ENCODE measurements around the gene AP2A2. TPM values are rescaled to one million over a fixed set of nuclear protein-coding genes. Genes with fewer than 3 reads are reported as not detected.

The AP2A2 gene
- 10 to 100 TPM; 37.3 to 58.0 TPM for total RNA-seq

DNA sequence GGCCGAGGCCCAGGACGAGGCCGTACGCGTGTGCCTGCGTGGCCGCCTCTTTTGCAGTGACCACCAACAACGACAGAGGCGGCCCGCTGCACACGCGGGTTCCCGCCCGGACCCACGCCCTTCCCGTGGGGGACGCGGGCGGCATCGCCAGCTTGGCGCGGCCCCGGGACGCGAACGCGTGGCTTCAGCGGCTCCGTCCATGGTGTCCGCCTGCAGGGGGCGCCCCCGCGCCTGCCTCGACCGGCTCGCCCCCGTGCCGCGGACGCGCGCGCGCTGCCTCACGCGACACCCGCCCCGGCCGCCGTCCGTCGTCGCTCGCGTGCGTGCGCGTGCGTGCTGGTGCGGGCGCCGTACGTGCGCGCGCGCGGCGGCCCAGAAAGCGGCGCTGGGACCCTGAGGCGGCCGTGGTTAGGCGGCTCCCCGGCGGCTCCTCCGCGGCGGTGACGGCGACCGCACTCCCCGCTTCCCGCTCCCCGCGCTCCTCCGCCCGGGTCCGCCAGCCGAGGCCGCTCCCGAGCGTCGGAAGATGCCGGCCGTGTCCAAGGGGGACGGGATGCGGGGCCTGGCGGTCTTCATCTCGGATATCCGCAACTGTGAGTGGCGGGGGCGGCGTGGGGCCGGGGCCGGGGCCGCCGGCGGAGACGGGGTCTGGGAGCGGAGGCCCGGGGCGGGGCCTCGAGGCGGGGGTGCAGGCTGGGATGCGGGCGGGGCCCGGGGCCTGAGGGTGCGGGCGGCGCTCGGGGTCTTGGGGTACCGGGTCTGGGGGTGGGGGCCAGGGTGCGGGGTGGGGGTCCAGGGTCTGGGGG is at the start of gene AP2A2:
Gene AP2A2, plus strand, starts transcription at position 375 of the 806 bp plus-strand sequence. Its CDS starts 152 bp downstream, at position 527.
- peak within 1 kb of the TSS; percentile 78 to 93 for H3K27ac Mint-ChIP-seq
- peak; percentile 91 to 98 for DNase-seq (ENCODE audit: low spot score in 2 of 2)

DNA sequence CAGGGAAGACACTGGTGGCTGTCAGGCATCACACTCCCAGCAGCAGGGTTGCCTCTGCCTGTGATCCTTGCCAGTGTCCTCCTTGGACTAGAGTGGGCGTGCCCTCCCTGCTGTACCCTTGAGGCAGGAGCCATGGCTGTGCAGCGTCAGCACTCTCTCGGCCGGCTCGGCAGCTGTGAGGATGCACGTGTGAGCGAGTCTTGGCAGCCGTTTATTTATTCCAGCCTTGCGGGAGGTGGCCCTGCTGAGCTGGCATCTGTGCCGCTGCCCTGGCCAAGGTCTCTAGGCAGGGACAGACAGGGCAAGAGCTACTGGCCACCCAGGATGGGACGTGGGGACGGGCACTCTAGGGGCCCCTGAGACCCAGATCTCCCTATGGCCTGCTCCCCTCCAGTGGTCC is 49.1 kb upstream of the AP2A2 start:
- Mint-ChIP-seq H3K27ac (no peak overlapping the region), H3K36me3 (peaks cover 0 to 11% of the 10 kb centered on the region in 2 donors), H3K9me3 (no peaks in the 10 kb centered on the region)
- DNase-seq (ENCODE audit: low spot score in 2 of 2) (no peak), ATAC-seq (no peak)

More for the DNA sequence above, at the start of gene AP2A2:
- Mint-ChIP-seq H3K36me3 (peaks cover 8 to 11% of the 10 kb centered on the region in 2 donors), H3K9me3 (no peaks in the 10 kb centered on the region)
- peak; percentile 87 to 92 for ATAC-seq

DNA sequence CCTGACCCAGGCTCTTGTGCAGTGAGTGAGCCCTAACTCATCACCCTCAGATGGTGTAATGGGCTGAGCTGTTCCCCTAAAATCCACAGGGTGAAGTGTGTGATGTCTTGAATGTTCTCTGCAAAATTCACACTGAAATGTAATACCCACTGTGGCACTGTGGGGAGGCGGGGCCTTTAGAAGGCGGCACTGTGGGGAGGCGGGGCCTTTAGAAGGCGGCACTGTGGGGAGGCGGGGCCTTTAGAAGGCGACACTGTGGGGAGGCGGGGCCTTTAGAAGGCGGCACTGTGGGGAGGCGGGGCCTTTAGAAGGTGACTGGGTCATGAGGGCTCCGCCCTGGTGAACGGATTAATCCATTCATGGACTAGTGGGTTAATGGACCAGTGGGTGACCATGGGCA is 48.1 kb upstream of the AP2A2 start:
- peak in 1 of 2 donors; percentile 68 for ATAC-seq
- DNase-seq (ENCODE audit: low spot score in 2 of 2), result peak in 1 of 2 donors; percentile 28
- Mint-ChIP-seq H3K36me3 (peaks cover 0 to 11% of the 10 kb centered on the region in 2 donors), H3K27ac (no peak overlapping the region), H3K9me3 (no peaks in the 10 kb centered on the region)

DNA sequence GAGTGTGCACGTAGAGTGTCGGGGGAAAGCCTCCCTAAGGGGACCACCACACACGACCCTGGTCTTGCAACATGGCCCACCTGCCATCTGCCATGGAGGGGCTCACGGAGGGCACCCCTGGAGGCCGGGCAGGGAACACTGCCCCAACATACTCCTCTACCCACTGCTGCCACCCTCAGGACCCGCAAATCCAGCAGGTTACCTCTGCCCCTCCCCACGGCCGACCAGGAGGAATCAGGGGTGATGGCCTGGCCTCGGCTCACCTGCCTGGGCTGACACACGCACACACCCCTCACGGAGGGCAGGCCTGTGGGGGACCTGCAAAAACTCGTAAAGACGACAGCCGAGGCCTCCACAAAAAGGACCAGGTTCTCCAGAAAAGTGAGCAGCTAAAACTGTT is 45.2 kb upstream of the AP2A2 start:
- DNase-seq (ENCODE audit: low spot score in 2 of 2) (no peak), ATAC-seq (no peak)
- H3K9me3 Mint-ChIP-seq, result no peaks in the 10 kb centered on the region
- peaks cover 0 to 11% of the 10 kb centered on the region in 2 donors for H3K36me3 Mint-ChIP-seq
- peak overlapping the region in 1 of 2 donors; percentile 28 for H3K27ac Mint-ChIP-seq

DNA sequence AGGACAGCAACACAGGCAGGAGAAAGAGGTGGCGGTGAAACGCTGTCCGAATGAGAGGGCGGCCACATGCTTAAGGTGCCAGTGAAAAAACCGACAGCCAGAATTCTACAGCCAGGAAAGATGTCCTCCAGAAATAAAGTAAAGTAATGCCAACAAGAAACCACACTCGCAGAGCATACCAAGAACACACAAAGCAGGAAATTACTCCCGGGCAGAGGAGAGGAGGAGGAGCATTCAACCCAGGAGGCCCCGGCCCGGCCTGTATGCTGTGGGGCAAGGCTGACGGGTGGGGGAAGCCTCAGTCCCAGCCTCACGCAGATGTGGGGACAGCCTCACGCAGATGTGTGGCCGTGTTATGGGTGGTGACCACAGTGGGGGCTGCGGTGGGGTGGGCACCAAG is 43.1 kb upstream of the AP2A2 start:
- no peak for DNase-seq (ENCODE audit: low spot score in 2 of 2)
- no peaks in the 10 kb centered on the region for H3K9me3 Mint-ChIP-seq
- H3K36me3 Mint-ChIP-seq, result peaks cover 6 to 8% of the 10 kb centered on the region in 2 donors
- no peak for ATAC-seq
- H3K27ac Mint-ChIP-seq, result no peak overlapping the region

DNA sequence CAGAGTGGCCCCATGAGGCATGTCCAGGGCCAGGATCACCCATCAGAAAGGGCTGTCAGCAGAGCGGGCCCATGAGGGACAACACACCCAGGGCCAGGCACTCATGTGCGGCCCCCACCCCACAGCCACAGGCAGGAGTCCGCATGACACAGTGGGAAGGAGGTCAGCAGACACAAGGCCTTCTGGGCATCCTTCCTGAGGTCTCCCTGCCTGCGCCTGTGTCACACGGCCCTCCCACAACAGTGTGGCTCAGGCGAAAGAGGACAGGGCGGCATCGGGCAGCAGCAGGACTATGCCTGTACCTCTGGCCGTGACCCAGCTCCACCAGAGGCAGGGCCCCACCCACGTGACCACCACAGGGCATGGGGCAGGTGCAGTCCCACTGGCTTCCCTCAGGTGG is 42.1 kb upstream of the AP2A2 start:
- no peaks in the 10 kb centered on the region for H3K9me3 Mint-ChIP-seq

DNA sequence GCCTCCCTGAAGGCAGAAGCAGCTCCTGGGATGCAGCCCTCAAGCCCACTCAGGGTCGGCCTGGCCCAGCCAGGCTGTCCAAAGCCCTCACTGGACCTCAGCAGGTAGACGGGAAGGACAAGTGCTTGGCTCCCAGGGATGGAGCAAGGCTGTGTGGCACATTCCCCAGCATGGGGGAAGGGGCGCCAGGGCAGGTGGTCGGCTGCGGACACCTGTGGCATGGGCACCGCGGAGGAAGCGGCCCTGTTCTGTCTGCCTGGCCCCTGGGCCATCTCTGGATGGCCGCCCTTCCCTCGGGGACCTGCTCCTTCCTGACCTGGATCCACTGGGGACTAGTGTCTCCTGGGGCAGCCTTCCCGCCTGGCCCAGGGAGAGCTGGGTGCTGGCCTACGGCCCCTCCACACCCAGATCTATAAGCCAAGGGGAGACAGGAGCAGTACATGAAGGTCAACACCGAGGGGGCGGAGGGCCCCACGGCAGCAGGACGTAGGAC is 41.0 kb upstream of the AP2A2 start:
- no peak for ATAC-seq
- DNase-seq (ENCODE audit: low spot score in 2 of 2), result no peak
- Mint-ChIP-seq H3K27ac (peak overlapping the region in 1 of 2 donors; percentile 85), H3K36me3 (peaks cover 0 to 6% of the 10 kb centered on the region in 2 donors), H3K9me3 (no peaks in the 10 kb centered on the region)

More for the DNA sequence above, 42.1 kb upstream of the AP2A2 start:
- Mint-ChIP-seq H3K27ac (peak overlapping the region in 1 of 2 donors; percentile 9), H3K36me3 (peaks cover 5 to 6% of the 10 kb centered on the region in 2 donors)
- ATAC-seq, result no peak
- DNase-seq (ENCODE audit: low spot score in 2 of 2), result no peak

DNA sequence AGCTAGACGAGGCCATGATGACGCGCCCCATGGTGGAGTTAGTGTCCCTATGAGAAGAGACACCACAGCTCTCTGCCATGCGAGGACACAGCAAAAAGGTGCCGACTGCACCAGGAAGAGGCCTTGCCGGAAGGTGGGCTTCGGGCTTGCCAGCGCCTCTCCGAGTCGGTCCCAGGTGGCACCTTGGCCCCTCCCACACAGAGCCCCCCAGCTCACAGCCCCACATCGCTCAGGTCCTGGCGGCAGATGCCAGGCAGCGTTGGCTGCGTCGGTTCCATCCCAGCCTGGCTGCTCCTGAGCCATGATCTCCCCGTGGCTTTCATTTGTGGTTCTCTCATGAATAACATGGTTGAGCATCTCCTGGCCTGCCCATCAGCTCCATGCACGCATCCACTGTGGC is 39.1 kb upstream of the AP2A2 start:
- ATAC-seq, result no peak
- Mint-ChIP-seq H3K27ac (no peak overlapping the region), H3K36me3 (peaks cover 0 to 6% of the 10 kb centered on the region in 2 donors), H3K9me3 (no peaks in the 10 kb centered on the region)
- DNase-seq (ENCODE audit: low spot score in 2 of 2), result no peak

DNA sequence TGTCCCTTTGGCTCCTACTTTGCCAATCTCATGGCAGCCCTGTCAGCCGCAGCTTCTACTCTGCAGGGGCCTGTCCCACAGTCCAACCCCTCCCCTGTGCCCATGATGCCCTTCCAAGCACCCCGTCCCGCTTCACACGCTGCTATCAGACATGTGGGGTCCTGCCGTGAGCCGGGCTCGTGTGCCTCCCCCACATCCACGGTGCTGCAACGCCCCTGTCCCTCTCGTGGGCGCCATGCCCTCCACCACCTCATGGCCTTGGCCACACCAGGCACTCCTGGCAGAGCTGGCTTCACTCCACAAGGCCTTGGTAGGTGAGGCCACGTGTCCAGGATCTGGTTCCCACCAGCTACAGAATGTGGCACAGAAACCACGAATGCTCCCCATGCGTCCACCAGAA is 38.1 kb upstream of the AP2A2 start:
- no peak for DNase-seq (ENCODE audit: low spot score in 2 of 2)
- peaks cover 0 to 6% of the 10 kb centered on the region in 2 donors for H3K36me3 Mint-ChIP-seq
- ATAC-seq, result no peak
- no peak overlapping the region for H3K27ac Mint-ChIP-seq
- H3K9me3 Mint-ChIP-seq, result no peaks in the 10 kb centered on the region

DNA sequence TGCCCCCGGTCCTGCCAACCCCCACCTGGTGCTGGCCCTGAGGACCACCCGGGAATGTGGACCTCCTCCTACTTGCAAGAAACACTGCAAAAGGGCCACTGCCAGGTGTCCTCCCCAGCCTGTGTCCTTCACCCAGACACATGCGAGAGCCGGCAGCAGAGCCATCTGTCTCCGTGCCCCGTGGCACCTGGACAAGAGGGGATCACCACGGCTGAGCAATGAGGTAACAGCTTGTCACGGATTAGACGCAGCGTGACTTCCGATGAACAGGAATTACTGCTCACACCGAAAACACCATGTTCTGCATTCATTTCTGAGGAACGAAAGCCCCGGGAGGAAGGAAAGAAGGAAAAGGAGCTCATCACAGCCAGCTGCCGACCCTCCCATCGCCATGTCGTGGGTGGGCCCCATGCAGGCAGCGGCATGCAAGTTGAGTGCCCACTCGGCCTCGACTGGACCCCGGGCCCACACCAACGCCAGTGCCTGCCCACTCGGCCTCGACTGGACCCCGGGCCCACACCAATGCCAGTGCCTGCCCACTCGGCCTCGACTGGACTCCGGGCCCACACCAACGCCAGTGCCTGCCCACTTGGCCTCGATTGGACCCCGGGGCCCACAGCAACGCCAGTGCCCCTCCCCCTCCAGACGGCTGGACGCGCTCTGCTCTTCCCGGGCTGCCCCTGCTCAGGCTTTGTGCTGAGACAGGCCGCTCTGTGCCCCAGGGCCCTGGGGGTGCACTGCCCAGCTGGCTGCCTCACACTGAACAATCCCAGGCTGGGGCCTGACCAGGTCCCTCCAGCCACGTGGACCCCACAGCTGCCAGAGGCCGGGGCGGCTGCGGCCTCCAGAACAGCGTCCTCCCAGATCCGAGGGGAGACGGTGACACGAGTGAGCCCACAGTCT is 37.1 kb upstream of the AP2A2 start:
- DNase-seq (ENCODE audit: low spot score in 2 of 2) (no peak), ATAC-seq (no peak)
- no peaks in the 10 kb centered on the region for H3K9me3 Mint-ChIP-seq
- peaks cover 0 to 6% of the 10 kb centered on the region in 2 donors for H3K36me3 Mint-ChIP-seq
- H3K27ac Mint-ChIP-seq, result peak overlapping the region in 1 of 2 donors; percentile 36

DNA sequence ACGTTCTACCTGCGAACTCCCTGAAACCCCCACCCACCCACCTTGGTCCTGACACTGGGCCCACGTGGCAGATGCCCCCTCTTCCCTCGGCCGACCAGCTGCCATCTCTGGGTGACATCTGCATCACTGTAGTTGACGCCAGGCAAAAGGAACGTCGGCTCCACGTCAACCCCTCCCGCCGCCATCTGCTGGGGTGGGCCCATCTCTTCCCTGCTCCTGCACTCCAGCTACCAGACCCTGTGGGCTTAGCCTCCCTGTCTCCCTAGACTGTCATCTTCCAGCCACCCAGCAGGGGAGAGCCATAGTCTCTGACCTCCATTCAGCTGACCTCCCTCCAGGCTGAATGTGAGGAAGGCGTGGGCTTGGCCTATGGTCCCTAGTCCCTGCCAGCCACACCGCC is 36.4 kb upstream of the AP2A2 start:
- no peak overlapping the region for H3K27ac Mint-ChIP-seq
- peaks cover 0 to 6% of the 10 kb centered on the region in 2 donors for H3K36me3 Mint-ChIP-seq
- no peaks in the 10 kb centered on the region for H3K9me3 Mint-ChIP-seq
- DNase-seq (ENCODE audit: low spot score in 2 of 2), result no peak
- no peak for ATAC-seq

DNA sequence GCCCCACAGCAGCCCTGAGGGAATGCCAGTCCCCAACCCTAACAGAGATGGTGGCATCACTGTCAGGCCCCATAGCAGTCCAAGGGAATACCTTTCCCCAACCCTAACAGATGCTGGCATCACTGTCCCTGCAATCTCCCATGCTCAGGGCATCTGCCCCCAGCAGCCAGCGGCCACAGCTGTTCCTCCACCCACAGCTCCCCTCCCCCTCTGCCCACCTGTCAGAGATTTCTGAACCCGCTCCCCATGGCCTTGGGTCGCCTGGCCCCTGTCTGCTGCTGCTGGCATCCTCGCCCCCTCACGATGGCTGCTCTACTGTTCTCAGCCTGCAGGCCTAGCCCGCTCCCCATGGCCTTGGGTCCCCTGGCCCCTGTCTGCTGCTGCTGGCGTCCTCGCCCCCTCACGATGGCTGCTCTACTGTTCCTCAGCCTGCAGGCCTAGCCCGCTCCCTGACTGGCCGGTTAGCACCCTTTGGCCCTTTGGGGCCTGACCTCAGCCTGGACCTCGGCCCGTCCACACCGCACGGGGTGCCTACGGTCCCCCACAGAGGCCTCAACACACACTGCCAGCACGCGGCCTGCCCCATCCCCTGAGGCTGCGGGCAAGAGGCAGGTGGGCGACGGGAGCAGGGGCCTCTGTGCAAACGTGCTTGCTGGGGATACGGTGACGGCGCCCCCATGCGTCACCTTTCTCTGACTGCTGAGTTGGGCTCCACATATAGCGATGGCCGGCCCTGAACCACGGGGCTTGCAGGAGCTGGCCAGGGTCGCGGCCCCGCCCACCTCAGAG is 35.8 kb upstream of the AP2A2 start:
- ATAC-seq (no peak), DNase-seq (ENCODE audit: low spot score in 2 of 2) (no peak)
- peak overlapping the region in 1 of 2 donors; percentile 48 for H3K27ac Mint-ChIP-seq
- H3K36me3 Mint-ChIP-seq, result peaks cover 0 to 6% of the 10 kb centered on the region in 2 donors
- H3K9me3 Mint-ChIP-seq, result no peaks in the 10 kb centered on the region

DNA sequence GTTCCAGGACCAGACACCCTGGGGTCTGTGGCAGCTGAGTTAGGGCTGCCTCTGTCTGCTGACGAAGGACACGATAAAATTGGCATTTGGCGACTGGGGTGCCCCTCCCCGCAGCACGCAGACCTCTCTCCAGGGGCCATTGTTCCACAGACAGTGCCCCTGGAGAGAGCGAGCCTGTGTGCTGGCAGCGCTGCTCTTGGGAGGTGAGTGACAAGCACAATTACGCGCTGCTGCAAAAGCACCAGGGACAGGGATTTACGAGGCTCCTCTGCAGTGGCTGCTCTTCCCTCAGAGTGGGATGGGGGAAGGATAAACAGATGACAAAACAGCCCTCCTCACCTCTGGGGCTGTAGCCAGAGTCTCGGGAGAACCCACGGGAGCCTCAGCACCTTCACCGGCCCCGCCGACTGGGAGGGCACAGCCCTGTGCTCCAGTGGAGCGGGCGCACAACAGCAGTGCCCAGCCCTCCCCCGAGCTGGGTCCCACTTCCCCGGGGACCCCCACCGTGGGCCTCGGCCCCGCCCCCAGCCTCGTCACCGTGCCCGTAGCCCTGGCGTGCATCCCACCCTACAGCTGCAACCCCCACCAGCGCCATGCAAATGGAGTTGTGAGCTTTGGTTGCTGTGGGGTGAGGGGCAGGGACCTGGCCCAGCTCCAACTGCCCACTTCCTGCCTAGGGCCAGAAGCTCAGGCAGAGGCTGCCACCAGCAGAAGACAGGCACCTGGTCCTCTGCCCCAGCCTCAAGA is 34.7 kb upstream of the AP2A2 start:
- Mint-ChIP-seq H3K27ac (no peak overlapping the region), H3K9me3 (no peaks in the 10 kb centered on the region), H3K36me3 (peaks cover 0 to 6% of the 10 kb centered on the region in 2 donors)
- DNase-seq (ENCODE audit: low spot score in 2 of 2) (no peak), ATAC-seq (no peak)

DNA sequence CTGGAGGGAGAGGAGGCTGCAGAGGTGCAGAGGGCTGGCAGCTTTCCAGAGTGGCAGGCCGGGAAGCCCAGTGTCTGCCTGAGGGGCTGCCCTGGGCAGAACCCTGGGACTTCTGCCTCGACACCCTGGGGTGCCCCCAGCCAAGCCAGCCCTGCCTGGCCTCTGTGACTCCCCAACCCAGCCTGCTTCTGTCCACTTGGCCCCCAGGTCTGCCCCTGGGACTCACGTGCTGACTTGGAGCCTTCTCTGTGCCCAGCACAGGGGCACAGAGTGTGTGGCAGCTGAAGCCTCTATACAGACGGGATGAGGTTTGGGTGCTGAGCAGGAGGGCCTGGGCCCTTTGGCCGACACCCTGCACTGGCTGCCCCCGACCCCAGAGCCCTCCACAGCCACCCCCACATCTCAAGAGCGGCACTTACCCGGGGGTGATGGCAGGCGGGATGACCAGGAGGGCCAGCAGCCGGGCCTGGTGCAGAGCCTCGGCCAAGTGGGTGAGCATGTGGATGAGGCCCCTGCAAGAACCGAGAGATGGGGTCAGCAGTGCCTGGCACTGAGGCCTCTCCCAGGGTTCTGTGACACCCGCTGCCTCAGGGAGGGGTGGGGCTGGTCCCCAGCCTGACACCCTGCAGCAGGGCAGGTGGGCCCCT is 32.5 kb upstream of the AP2A2 start:
- Mint-ChIP-seq H3K36me3 (no peaks in the 10 kb centered on the region), H3K27ac (no peak overlapping the region), H3K9me3 (no peaks in the 10 kb centered on the region)
- DNase-seq (ENCODE audit: low spot score in 2 of 2) (no peak), ATAC-seq (no peak)

DNA sequence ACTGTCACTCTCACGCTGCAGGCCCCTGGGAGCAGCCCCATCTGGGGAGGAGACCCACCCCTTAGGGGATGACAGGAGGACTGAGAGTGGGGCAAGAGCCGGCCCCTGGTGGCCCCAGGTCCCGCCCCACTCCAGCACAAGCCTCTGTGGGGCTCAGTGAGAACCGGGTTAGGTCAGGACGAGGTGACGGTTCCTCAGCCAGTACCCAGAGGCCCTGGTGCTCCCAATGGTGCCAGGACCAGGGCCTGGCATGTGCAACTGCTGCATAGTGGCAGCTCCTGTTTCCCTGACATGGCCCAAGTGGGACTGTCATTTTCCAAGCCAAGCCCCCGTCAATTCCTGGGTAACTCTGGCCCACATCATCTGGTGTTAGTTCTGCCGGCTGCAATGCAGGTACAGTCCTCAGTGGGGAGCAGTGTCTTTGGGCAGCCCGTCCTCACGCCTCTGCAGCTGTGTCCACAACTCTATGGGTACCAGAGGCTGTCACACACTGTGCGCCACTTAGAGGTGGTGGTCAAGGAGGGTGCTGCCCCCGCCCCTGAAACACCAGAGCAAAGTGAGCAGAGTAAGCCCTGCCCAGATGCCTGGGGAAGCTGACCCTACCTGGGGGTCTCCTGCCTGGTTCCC is 31.0 kb upstream of the AP2A2 start:
- H3K27ac Mint-ChIP-seq, result no peak overlapping the region
- H3K36me3 Mint-ChIP-seq, result no peaks in the 10 kb centered on the region
- ATAC-seq (peak in 1 of 2 donors; percentile 19), DNase-seq (ENCODE audit: low spot score in 2 of 2) (no peak)
- H3K9me3 Mint-ChIP-seq, result no peaks in the 10 kb centered on the region
